Measurements from ENCODE around the gene PTPRG. TPM values are rescaled to one million over a fixed set of nuclear protein-coding genes. Genes with fewer than 3 reads are reported as not detected.

The PTPRG gene
- total RNA-seq, 4 donors from 2014 or later: 21.1 to 54.2 (median 30.6) TPM

GRCh38 chr3:61789861-61790260 lies 228.5 kb downstream of the PTPRG start:
- intact Hi-C loops (cut with DNase I; ENCODE audit: low total_unique reads) (no loop called here), in situ Hi-C loops (cut with MboI; ENCODE audit: low sequenced_read_pairs in 4 of 4) (no loop called here)
- Histone ChIP-seq H3K4me1 (peaks cover 13 to 27% of the 10 kb centered on the region in 2 donors), H3K27ac (no peak overlapping the region), H3K9me3 (no peaks in the 10 kb centered on the region), H3K27me3 (no peaks in the 10 kb centered on the region), H3K4me3 (no peak overlapping the region), H3K36me3 (no peaks in the 10 kb centered on the region)
- DNase-seq (no peak), ATAC-seq (no peak)
- TF ChIP-seq CTCF (IDR thresholded peaks at IDR 0.05 in 4 of 5, conservative IDR thresholded peaks at IDR 0.05 in 1 of 5) (no peak), POLR2A (IDR thresholded peaks at IDR 0.05) (no peak)

- Histone ChIP-seq H3K27ac (no peak overlapping the region), H3K9me3 (no peaks in the 10 kb centered on the region), H3K27me3 (no peaks in the 10 kb centered on the region), H3K36me3 (no peaks in the 10 kb centered on the region), H3K4me1 (peaks cover 13 to 27% of the 10 kb centered on the region in 2 donors), H3K4me3 (no peak overlapping the region)
- TF ChIP-seq CTCF (IDR thresholded peaks at IDR 0.05 in 4 of 5, conservative IDR thresholded peaks at IDR 0.05 in 1 of 5) (no peak), POLR2A (IDR thresholded peaks at IDR 0.05) (no peak)
- DNase-seq (no peak), ATAC-seq (no peak)
- intact Hi-C loops (cut with DNase I; ENCODE audit: low total_unique reads): no loop called here
- in situ Hi-C loops (cut with MboI; ENCODE audit: low sequenced_read_pairs in 4 of 4): no loop called here
These were observed 229.0 kb downstream of the PTPRG start for GRCh38 chr3:61790411-61790810.

GRCh38 chr3:61793056-61793455 lies 231.7 kb downstream of the PTPRG start:
- no peak for ATAC-seq
- no peak overlapping the region for H3K27ac ChIP-seq
- H3K4me1 ChIP-seq: peaks cover 16 to 40% of the 10 kb centered on the region in 2 donors
- no peaks in the 10 kb centered on the region for H3K27me3 ChIP-seq
- intact Hi-C loops (cut with DNase I; ENCODE audit: low total_unique reads): no loop called here
- H3K4me3 ChIP-seq: no peak overlapping the region
- in situ Hi-C loops (cut with MboI; ENCODE audit: low sequenced_read_pairs in 4 of 4): no loop called here
- no peak for DNase-seq
- TF ChIP-seq CTCF (IDR thresholded peaks at IDR 0.05 in 4 of 5, conservative IDR thresholded peaks at IDR 0.05 in 1 of 5): no peak
- no peak for TF ChIP-seq POLR2A (IDR thresholded peaks at IDR 0.05)
- no peaks in the 10 kb centered on the region for H3K9me3 ChIP-seq
- no peaks in the 10 kb centered on the region for H3K36me3 ChIP-seq

- peaks cover 16 to 40% of the 10 kb centered on the region in 2 donors for H3K4me1 ChIP-seq
- no peak for DNase-seq
- no peak overlapping the region for H3K27ac ChIP-seq
- no peaks in the 10 kb centered on the region for H3K36me3 ChIP-seq
- H3K27me3 ChIP-seq: no peaks in the 10 kb centered on the region
- intact Hi-C loops (cut with DNase I; ENCODE audit: low total_unique reads): no loop called here
- no peak overlapping the region for H3K4me3 ChIP-seq
- ATAC-seq: no peak
- in situ Hi-C loops (cut with MboI; ENCODE audit: low sequenced_read_pairs in 4 of 4): no loop called here
- H3K9me3 ChIP-seq: no peaks in the 10 kb centered on the region
- TF ChIP-seq POLR2A (IDR thresholded peaks at IDR 0.05) (no peak), CTCF (IDR thresholded peaks at IDR 0.05 in 4 of 5, conservative IDR thresholded peaks at IDR 0.05 in 1 of 5) (no peak)
These were observed 232.2 kb downstream of the PTPRG start for GRCh38 chr3:61793521-61793920.

- TF ChIP-seq CTCF (IDR thresholded peaks at IDR 0.05 in 4 of 5, conservative IDR thresholded peaks at IDR 0.05 in 1 of 5): no peak
- no peak for TF ChIP-seq POLR2A (IDR thresholded peaks at IDR 0.05)
- no peaks in the 10 kb centered on the region for H3K36me3 ChIP-seq
- H3K9me3 ChIP-seq: no peaks in the 10 kb centered on the region
- peaks cover 16 to 39% of the 10 kb centered on the region in 2 donors for H3K4me1 ChIP-seq
- H3K27ac ChIP-seq: no peak overlapping the region
- no peak overlapping the region for H3K4me3 ChIP-seq
- intact Hi-C loops (cut with DNase I; ENCODE audit: low total_unique reads) (no loop called here), in situ Hi-C loops (cut with MboI; ENCODE audit: low sequenced_read_pairs in 4 of 4) (no loop called here)
- H3K27me3 ChIP-seq: no peaks in the 10 kb centered on the region
- ATAC-seq: no peak
- no peak for DNase-seq
These were observed 233.0 kb downstream of the PTPRG start for GRCh38 chr3:61794341-61794740.
